ENCODE measurements around the gene LDHB.
"Not testable (repeated sequence)": the region's sequence is repeated elsewhere in the genome, so short reads cannot be mapped to it uniquely, and the experiment has no call there.

Gene LDHB

DNA sequence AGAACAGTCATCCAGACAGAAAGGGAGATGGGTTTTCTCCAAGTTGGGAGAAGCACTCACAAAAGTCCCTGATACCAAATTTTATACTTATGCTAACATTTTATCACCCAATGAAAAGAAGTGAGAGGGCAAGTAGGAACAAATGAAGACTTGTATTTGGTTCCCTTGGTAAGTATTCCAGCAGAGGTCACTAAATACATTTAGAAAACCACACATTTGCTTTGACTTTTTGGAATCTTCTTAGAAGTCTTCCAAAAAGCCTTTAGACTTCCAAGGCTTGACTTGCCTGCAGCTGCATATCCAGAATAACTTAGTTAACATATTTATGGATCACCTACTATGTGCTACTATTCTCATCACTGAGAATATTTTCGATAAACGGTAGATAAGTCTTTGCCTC, 49.9 kb downstream of the LDHB start:
- no peak for DNase-seq (ENCODE audit: low spot score)

DNA sequence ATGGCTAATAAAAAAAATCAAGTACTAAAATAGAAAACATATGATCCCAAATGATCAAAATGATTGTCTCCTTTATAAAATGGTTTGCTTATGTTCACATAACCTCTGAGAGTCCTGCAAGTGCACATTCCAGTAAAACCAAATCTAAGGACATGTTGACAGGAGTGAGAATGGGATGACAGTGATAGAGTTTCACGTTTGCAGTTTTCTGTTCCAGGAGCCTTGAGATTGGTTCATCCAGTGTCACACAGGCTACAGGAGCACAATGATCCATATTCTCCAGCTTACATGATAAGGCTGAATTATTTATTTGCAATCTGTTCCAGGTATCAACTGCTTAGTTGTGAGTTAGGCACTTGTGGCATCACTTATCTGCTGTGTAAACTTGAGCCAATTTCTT, 51.5 kb downstream of the LDHB start:
- no peak for DNase-seq (ENCODE audit: low spot score)

DNA sequence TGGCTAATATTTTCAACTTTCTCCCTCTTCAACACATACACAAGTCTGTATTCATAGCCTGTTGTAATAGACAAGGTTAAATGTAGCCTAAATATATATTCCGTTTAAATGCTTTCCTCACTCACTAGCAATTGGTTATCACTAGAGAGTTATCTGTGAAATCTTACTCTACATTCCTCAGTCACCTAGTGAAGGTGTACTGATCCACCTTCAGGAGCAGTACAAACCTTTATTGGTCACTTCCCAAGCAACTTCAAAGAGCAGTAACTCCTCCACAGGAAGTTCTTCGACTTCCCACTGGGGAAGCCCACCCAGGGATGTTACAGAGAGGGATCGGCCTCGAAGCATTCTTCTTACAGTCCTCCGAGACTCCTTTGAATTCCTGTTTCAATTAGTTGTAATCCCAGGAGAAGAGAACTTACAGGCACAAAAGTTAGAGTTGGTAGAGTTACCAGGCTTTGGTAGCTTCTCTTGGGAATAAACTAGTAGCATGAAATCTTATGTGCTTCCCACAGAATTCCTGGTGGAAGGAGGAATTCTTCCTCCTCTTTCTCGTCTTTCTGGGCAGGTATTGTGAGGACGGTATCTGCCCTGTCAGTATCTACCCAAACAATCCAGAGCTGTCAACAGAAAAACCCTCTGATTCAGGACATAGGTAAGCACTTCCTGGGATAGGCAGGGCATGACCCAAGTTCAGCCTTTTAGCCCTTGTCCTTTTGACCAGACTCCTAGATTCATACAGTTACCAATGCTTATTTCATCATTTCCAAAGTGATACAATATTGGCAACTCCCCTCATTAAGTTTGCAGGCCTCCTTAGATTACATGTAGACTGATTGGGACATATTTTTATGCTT, 53.2 kb downstream of the LDHB start, which contains the start of gene GYS2:
GYS2 (minus strand) TSS at position 603 of the 857 bp plus-strand sequence; CDS start at position 348, 255 bp downstream.
- no peak for DNase-seq (ENCODE audit: low spot score)

DNA sequence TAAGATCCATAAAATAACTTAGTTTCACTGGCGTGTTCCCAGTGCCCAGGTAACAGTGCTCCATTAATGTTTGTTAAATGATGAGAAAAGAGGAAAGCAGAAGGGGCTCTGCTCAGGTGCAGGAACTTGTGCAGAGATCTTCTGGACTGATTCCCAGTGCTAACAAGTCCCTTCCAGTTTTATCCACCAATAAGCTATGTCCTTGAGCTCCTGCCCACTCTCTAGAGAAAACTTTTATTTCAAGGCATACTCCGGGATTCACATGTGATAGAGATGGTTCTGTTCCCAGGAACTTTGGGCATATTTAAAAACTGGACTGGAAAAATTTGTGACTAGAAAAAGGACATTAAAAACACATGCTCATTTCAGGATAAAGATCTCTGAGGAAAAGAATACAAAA, 54.9 kb downstream of the LDHB start:
- DNase-seq (ENCODE audit: low spot score): no peak

DNA sequence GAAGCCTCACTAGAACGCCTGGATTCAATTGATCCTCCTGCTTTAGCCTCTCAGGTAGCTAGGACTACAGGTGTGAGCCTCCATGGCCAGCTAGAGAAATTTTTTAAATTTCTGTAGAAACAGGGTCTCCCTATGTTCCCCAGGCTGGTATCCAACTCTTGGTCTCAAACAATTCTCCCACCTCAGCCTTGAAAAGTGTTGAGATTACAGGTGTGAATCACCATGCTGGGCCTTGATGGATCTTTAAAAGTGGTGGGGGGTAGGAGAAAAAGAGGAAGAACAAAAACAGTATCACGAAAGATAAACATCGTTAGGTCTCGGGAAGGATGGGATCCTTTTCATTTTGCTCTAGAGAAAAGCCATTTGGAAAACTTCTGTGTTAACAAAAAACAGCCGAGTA, 57.4 kb downstream of the LDHB start:
- no peak for DNase-seq (ENCODE audit: low spot score)

DNA sequence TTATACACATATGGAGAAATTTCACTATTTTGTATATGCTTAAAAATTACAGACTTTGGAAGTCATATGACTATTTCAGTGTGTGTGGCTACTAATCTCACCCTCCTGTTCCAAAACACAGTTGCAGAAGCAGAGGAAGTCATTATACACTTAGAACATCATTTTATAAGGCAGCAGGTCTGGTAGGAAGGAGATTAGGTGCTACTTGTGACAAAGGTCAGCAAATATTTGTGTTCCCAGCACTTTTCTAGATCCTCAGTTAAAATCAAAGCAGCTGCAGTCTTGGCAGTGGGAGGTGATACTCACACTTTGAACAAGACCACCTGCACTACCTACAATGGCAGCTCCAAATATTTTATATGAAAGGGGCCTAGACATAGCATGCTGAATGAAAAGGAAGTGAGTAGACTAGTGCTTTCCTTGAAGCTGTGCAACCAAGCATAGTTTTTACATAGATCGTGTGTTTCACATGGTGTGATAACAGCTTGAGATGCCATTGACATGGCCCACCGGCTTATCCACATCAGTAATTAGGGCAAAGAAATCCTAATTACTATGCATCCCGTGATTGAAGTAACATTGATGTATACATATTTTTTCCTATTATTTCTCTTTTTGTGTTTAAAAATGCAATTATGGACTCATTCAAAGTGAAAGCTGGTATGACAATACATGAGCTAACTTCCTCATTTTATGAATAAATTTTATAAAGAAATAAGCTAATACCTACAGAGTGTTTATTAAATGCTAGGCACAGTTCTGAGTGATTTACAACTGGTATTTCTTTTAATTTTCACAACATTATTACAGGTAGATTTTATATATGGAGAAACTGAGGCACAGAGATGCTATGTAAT, 58.3 kb downstream of the LDHB start:
- DNase-seq (ENCODE audit: low spot score): no peak

DNA sequence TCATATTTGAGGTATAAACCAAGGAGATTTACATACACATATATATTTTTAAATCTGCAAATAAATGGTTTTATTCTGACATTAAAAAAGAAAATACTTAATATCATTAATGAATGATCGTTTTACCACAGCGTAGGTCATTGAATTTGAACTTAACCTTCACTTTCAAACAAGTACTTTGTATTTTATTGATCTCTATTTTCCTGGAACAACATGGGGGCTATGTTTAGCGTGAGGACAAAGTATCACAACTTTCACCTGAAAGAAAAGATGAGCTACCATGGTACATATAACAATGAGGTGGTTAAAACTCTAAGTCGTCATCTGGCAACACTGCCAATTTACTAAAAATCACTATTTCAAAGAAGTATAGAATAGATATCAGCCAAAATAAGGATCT, 59.0 kb downstream of the LDHB start:
- no peak for DNase-seq (ENCODE audit: low spot score)

DNA sequence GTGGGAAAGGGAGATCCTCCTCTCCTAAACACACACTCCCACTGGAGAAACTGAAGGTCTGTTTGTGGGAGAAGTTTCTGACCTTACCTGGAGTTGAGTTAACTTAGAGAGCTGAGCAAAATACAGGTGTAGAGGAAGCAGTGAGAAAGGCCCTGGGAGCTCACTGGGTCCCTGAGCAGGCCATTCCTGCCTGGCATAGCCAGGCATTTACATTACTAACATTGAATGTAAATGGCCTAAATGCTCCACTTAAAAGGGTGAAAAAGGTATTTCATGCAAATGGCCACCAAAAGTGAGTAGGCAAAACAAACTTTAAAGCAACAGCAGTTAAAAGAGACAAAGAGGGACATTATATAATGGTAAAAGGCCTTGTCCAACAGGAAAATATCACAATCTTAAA, 62.3 kb downstream of the LDHB start:
- DNase-seq (ENCODE audit: low spot score): not testable (repeated sequence)

DNA sequence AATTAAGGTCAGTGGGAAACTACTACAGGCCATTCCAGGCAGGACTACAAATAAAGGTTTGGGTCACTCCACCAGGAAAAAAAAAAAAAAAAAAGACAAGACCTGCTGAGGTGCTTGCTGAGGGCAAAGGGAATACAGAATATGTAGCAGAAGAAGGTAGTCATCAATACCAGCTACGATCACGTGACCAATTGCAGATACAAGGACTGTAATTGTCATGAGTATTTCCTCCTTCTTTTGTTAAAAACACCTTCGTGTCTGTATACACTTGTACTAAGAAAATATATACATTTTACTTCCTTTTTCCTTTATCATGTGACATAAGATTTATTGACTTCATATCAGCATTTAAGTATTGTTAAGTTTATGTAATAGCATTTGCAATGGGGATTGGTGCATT, 72.2 kb downstream of the LDHB start:
- no peak for DNase-seq (ENCODE audit: low spot score)
